SH-SY5Y (cell line): ENCODE data around the gene APP.

Experiments
- GATA2 ChIP-seq: IDR thresholded peaks from 2 replicates; pipeline ENCODE4 v1.6.1; 2011; ENCODE audit warnings: mild to moderate bottlenecking, low read depth, low read length
- GATA3 ChIP-seq: IDR thresholded peaks from 2 replicates; pipeline ENCODE4 v1.6.1; 2011; ENCODE audit warnings: low read depth, mild to moderate bottlenecking, low read length, moderate library complexity

Gene APP

GRCh38 chr21:25859235-25859929 lies 311.2 kb downstream of the APP start:
- TF ChIP-seq GATA3 = no peak
- TF ChIP-seq GATA2 = no peak

- TF ChIP-seq GATA2 (no peak), GATA3 (no peak)
Observed at GRCh38 chr21:25858325-25858724, 312.2 kb downstream of the APP start.

GRCh38 chr21:25857308-25858074 lies 313.1 kb downstream of the APP start:
- TF ChIP-seq GATA3 = no peak
- no peak for TF ChIP-seq GATA2

- TF ChIP-seq GATA2 = no peak
- TF ChIP-seq GATA3 = no peak
Observed at GRCh38 chr21:25855576-25855975, 315.0 kb downstream of the APP start.

GRCh38 chr21:25850126-25850842 lies 320.3 kb downstream of the APP start:
- TF ChIP-seq GATA3 (no peak), GATA2 (no peak)

- no peak for TF ChIP-seq GATA3
- TF ChIP-seq GATA2 = no peak
Observed at GRCh38 chr21:25848309-25848708, 322.3 kb downstream of the APP start.

- TF ChIP-seq GATA2 (no peak), GATA3 (no peak)
Observed at GRCh38 chr21:25845729-25846256, 324.8 kb downstream of the APP start.

- TF ChIP-seq GATA2 = no peak
- no peak for TF ChIP-seq GATA3
Observed at GRCh38 chr21:25842925-25843324, 327.6 kb downstream of the APP start.

GRCh38 chr21:25838809-25839208 lies 331.8 kb downstream of the APP start:
- no peak for TF ChIP-seq GATA3
- TF ChIP-seq GATA2 = no peak

- TF ChIP-seq GATA3 (no peak), GATA2 (no peak)
Observed at GRCh38 chr21:25837533-25838265, 332.9 kb downstream of the APP start.

GRCh38 chr21:25836396-25836795 lies 334.2 kb downstream of the APP start:
- no peak for TF ChIP-seq GATA2
- no peak for TF ChIP-seq GATA3

- TF ChIP-seq GATA3 (no peak), GATA2 (no peak)
Observed at GRCh38 chr21:25834381-25834780, 336.2 kb downstream of the APP start.

GRCh38 chr21:25831300-25831960 lies 339.1 kb downstream of the APP start:
- TF ChIP-seq GATA2 (no peak), GATA3 (no peak)
